ENCODE measurements around the gene GPRIN1.

GPRIN1 gene

GRCh38 chr5:176589039-176589769 lies 20.8 kb downstream of the GPRIN1 start (continued):
- no peak for TF ChIP-seq ZNF488 (tag by site-specific recombination; IDR thresholded peaks at IDR 0.05)

GRCh38 chr5:176588297-176588696 lies 21.7 kb downstream of the GPRIN1 start:
- H3K9me3 ChIP-seq (ENCODE audit: control insufficient read depth, insufficient read depth, low read depth, low read length) = no peaks in the 10 kb centered on the region
- H3K4me1 ChIP-seq (ENCODE audit: control insufficient read depth, insufficient read depth, low read length) = no peaks in the 10 kb centered on the region
- POLR2A ChIA-PET = no interaction called here
- no peak overlapping the region for H3K4me3 ChIP-seq (ENCODE audit: low read depth, low read length)
- no peak overlapping the region for H3K27ac ChIP-seq (ENCODE audit: extremely low read depth, low read depth, low read length)
- CTCF ChIA-PET = interaction anchor here (1.5 to 1.9 kb wide), 2 partner anchors 9 to 72 kb away, joined by 4 to 6 read pairs; no protein-coding TSS in a partner anchor
- no peaks in the 10 kb centered on the region for H3K36me3 ChIP-seq (ENCODE audit: control insufficient read depth in 2 of 2, insufficient read depth in 1 of 2, low read length in 2 of 2)
- TF ChIP-seq HOXA7 (CRISPR knock-in tag; IDR thresholded peaks at IDR 0.05; ENCODE audit: borderline replicate concordance) = no peak
- no peak for TF ChIP-seq PRDM6 (tag by site-specific recombination; IDR thresholded peaks at IDR 0.05)
- TF ChIP-seq MEIS1 (CRISPR knock-in tag; IDR thresholded peaks at IDR 0.05; ENCODE audit: borderline replicate concordance) = no peak
- peak; percentile 93 for TF ChIP-seq ZNF18 (tag by site-specific recombination; IDR thresholded peaks at IDR 0.05)
- no peak for TF ChIP-seq ZNF555 (tag by site-specific recombination; conservative IDR thresholded peaks at IDR 0.05)
- TF ChIP-seq ZNF558 (tag by site-specific recombination; IDR thresholded peaks at IDR 0.05) = no peak
- TF ChIP-seq ZNF214 (tag by site-specific recombination; IDR thresholded peaks at IDR 0.05; ENCODE audit: borderline replicate concordance) = no peak
- 0 out of 2 replicates have a peak, but pooled peaks have one; percentile 54 for TF ChIP-seq ZNF645 (tag by site-specific recombination; IDR thresholded peaks at IDR 0.05)
- TF ChIP-seq ZNF785 (tag by site-specific recombination; IDR thresholded peaks at IDR 0.05) = peak; percentile 62; the same call in 1 of the 2 replicates
- no peak for TF ChIP-seq ZNF274 (IDR thresholded peaks at IDR 0.05; ENCODE audit: low read length)
- TF ChIP-seq ZNF274 (tag by site-specific recombination; IDR thresholded peaks at IDR 0.05; ENCODE audit: borderline replicate concordance) = peak; percentile 64; the same call in 1 of the 2 replicates
- no peak for TF ChIP-seq ZNF174 (tag by site-specific recombination; IDR thresholded peaks at IDR 0.05)
- TF ChIP-seq ZNF776 (tag by site-specific recombination; IDR thresholded peaks at IDR 0.05; ENCODE audit: borderline replicate concordance) = 0 out of 2 replicates have a peak, but pooled peaks have one; percentile 56
- TF ChIP-seq BCL6B (tag by site-specific recombination; IDR thresholded peaks at IDR 0.05) = 0 out of 2 replicates have a peak, but pooled peaks have one; percentile 15
- TF ChIP-seq ZNF529 (tag by site-specific recombination; IDR thresholded peaks at IDR 0.05; ENCODE audit: insufficient replicate concordance) = no peak
- TF ChIP-seq ZNF449 (tag by site-specific recombination; IDR thresholded peaks at IDR 0.05) = no peak
- 0 out of 2 replicates have a peak, but pooled peaks have one; percentile 60 for TF ChIP-seq ZNF148 (tag by site-specific recombination; IDR thresholded peaks at IDR 0.05; ENCODE audit: borderline replicate concordance)
- TF ChIP-seq AEBP2 (tag by site-specific recombination; IDR thresholded peaks at IDR 0.05; ENCODE audit: borderline replicate concordance) = peak; percentile 48; the same call in 1 of the 2 replicates
- TF ChIP-seq ZNF354C (tag by site-specific recombination; IDR thresholded peaks at IDR 0.05; ENCODE audit: borderline replicate concordance, low read depth) = 0 out of 2 replicates have a peak, but pooled peaks have one; percentile 15
- no peak for TF ChIP-seq ZNF843 (tag by site-specific recombination; IDR thresholded peaks at IDR 0.05)
